K562 (cell line): ENCODE measurements around the gene PPP2R5A. TPM values are rescaled to one million over a fixed set of nuclear protein-coding genes. Genes with fewer than 3 reads are reported as not detected.

ENCODE experiments used
- CBX2 ChIP-seq: fragments of 200-600 bp; sonication (generic); IDR thresholded peaks from one replicate; pipeline ENCODE4 v1.6.1; 2012; ENCODE audit warnings: mild to moderate bottlenecking, low read length, inconsistent platforms; ENCODE audit not compliant: insufficient read depth, poor library complexity, severe bottlenecking
- ELF1 ChIP-seq: fragments of 200-800 bp; sonication (Bioruptor generic); IDR thresholded peaks from 2 replicates; pipeline ENCODE4 v1.6.1; 2016; ENCODE audit warnings: missing genetic modification characterization, missing compliant biosample characterization
- FOXA3 ChIP-seq, 2 experiments: fragments of 450-650 bp in 1 of 2; sonication (generic) in 1 of 2; formaldehyde crosslinking; IDR thresholded peaks in 1 of 2; conservative IDR thresholded peaks in 1 of 2; 2 replicates each; pipeline versions ENCODE4 v1.4.0 to v1.8.0; 2020 to 2022; ENCODE audit warnings: mild to moderate bottlenecking in 2 of 2, missing genetic modification reagents in 1 of 2
- FOXM1 ChIP-seq, 2 experiments: fragments of 450-650 bp in 1 of 2; sonication (generic) in 1 of 2; formaldehyde crosslinking in 1 of 2; IDR thresholded peaks; 2 replicates each; pipeline versions ENCODE4 v1.6.1 to v1.9.0; 2017 to 2022; ENCODE audit warnings: low read depth in 2 of 2, mild to moderate bottlenecking in 2 of 2, missing genetic modification reagents in 1 of 2, moderate library complexity in 1 of 2
- HEY1 ChIP-seq: fragments of 250-450 bp; sonication (Bioruptor Pico); IDR thresholded peaks from 2 replicates; pipeline ENCODE4 v1.5.0; 2020; ENCODE audit warnings: mild to moderate bottlenecking, moderate library complexity, borderline replicate concordance
- NFIC ChIP-seq: fragments of 450-650 bp; IDR thresholded peaks from 2 replicates; pipeline ENCODE4 v1.6.1; 2017; ENCODE audit warnings: mild to moderate bottlenecking, inconsistent platforms
- NRF1 ChIP-seq, 2 experiments: fragments of 450-650 bp; IDR thresholded peaks in 1 of 2; conservative IDR thresholded peaks in 1 of 2; 2 replicates each; pipeline ENCODE4 v1.6.1; 2014; ENCODE audit warnings: mild to moderate bottlenecking in 2 of 2
- SMARCE1 ChIP-seq: fragments of 450-650 bp; IDR thresholded peaks from 2 replicates; pipeline ENCODE4 v1.7.1; 2016; ENCODE audit warnings: mild to moderate bottlenecking
- THRAP3 ChIP-seq: fragments of 450-650 bp; IDR thresholded peaks from 2 replicates; pipeline ENCODE4 v1.6.1; 2016; ENCODE audit warnings: mild to moderate bottlenecking, inconsistent platforms, borderline replicate concordance
- WHSC1 ChIP-seq: IDR thresholded peaks from one replicate; pipeline ENCODE4 v1.6.1; 2012; ENCODE audit warnings: low read length, control low read depth, inconsistent platforms
- ZNF232 ChIP-seq: sonication (generic); formaldehyde crosslinking; IDR thresholded peaks from 2 replicates; pipeline ENCODE4 v1.8.0; 2022; ENCODE audit warnings: mild to moderate bottlenecking, missing genetic modification reagents
- ZNF507 ChIP-seq: conservative IDR thresholded peaks from 2 replicates; pipeline ENCODE4 v1.6.1; 2017; ENCODE audit warnings: missing genetic modification characterization, missing compliant biosample characterization
- ZZZ3 ChIP-seq: fragments of 450-650 bp; IDR thresholded peaks from 2 replicates; pipeline ENCODE4 v1.6.1; 2016; ENCODE audit warnings: antibody characterized with exemption, mild to moderate bottlenecking, moderate library complexity
- polyA plus RNA-seq, 8 experiments: library from polyadenylated mRNA; depleted of rRNA in 4 of 8; stranded (reverse) in 5 of 8; unstranded in 3 of 8; fragments of >200 nt; fragmentation: Nextera tagmentation in 2 of 8; fragmentation: Illumina TruSeq in 1 of 8; extraction: Ambion mirVana in 2 of 8; extraction: Trizol in 1 of 8; gene quantifications; 2 replicates each; pipeline versions ENCODE4 v1.2.1 to v1.2.3, GENCODE V29; 2011 to 2014; ENCODE audit warnings: inconsistent platforms in 1 of 8, missing spikeins in 1 of 8
- total RNA-seq, 7 experiments: library from RNA; depleted of rRNA in 6 of 7; stranded (reverse); fragments of >200 nt in 6 of 7; fragmentation: Illumina TruSeq in 2 of 7; extraction: Trizol in 2 of 7; gene quantifications; 2 replicates each; pipeline versions ENCODE4 v1.2.1 to v1.2.3, GENCODE V29; 2011 to 2021; ENCODE audit warnings: low replicate concordance in 1 of 7
- TF ChIP-seq, protein P1 (sequence below): fragments of 200-400 bp; formaldehyde crosslinking; IDR thresholded peaks from 2 replicates; pipeline ENCODE4 v1.6.1; 2017; ENCODE audit warnings: mild to moderate bottlenecking, low read depth, low read length, moderate library complexity
- TF ChIP-seq, protein P2 (sequence below): fragments of 250-450 bp; sonication (Bioruptor Pico); IDR thresholded peaks from 2 replicates; pipeline ENCODE4 v1.4.0; 2020; ENCODE audit warnings: borderline replicate concordance
- TF ChIP-seq, protein P3 (sequence below): sonication (generic); formaldehyde crosslinking; IDR thresholded peaks from 2 replicates; pipeline ENCODE4 v1.8.1; 2023; ENCODE audit warnings: mild to moderate bottlenecking, missing genetic modification reagents, moderate library complexity
- TF ChIP-seq, protein P4 (sequence below), 2 experiments: fragments of 200-800 bp in 1 of 2; sonication (Bioruptor generic) in 1 of 2; sonication (generic) in 1 of 2; formaldehyde crosslinking in 1 of 2; IDR thresholded peaks in 1 of 2; conservative IDR thresholded peaks in 1 of 2; 2 replicates each; pipeline versions ENCODE4 v1.5.0 to v1.6.1; 2016 to 2020; ENCODE audit warnings: missing compliant biosample characterization in 1 of 2, missing genetic modification characterization in 1 of 2, missing genetic modification reagents in 1 of 2
- TF ChIP-seq, protein P5 (sequence below): sonication (generic); formaldehyde crosslinking; IDR thresholded peaks from 2 replicates; pipeline ENCODE4 v1.8.1; 2023; ENCODE audit warnings: mild to moderate bottlenecking, missing genetic modification reagents

The PPP2R5A gene
- total and polyA plus RNA-seq, 9 of the 15 experiments (the other 6 are each of a cell fraction or from before 2014, with no cell fraction given), result 26.9 to 106 (median 64.3) TPM

DNA sequence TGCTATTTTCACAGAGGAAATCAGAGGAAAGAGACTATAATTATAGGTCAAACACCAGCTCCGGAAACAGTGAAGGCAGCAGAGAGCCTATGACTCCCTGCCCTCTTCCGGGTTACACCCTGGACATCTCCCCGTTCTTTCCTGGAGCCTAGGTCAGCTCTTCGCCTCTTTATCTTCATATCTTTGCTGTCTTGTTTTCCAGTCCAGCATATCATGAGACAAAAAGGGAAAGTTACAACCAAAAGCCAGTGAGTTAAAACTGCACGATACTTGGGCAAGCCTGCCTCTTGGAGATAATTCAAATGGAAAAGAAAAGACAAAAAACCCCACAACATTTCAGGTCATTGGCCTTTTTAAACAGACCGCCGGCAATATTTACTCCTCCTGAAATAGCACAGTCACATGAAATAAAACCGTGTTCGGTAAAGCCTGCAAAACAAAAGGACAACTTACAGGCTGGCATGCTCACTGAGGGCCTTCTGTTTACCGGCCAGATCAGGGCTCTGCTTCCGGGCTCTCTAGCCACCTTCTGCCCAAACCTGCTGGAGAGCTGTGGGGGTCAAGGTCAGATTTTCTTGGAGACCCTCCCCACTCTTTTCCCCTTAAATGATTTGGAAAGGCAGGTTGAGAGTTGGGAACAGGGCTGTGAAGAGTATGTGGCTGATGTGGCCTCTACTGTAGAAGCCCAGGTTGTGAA lies 42.8 kb upstream of the PPP2R5A start (continued):
- TF ChIP-seq, protein P1, sequence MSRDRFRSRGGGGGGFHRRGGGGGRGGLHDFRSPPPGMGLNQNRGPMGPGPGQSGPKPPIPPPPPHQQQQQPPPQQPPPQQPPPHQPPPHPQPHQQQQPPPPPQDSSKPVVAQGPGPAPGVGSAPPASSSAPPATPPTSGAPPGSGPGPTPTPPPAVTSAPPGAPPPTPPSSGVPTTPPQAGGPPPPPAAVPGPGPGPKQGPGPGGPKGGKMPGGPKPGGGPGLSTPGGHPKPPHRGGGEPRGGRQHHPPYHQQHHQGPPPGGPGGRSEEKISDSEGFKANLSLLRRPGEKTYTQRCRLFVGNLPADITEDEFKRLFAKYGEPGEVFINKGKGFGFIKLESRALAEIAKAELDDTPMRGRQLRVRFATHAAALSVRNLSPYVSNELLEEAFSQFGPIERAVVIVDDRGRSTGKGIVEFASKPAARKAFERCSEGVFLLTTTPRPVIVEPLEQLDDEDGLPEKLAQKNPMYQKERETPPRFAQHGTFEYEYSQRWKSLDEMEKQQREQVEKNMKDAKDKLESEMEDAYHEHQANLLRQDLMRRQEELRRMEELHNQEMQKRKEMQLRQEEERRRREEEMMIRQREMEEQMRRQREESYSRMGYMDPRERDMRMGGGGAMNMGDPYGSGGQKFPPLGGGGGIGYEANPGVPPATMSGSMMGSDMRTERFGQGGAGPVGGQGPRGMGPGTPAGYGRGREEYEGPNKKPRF, result no peak
- TF ChIP-seq SMARCE1, result peak; percentile 68
- TF ChIP-seq HEY1 (CRISPR knock-in tag), result 0 out of 2 replicates have a peak, but pooled peaks have one; percentile 5
- TF ChIP-seq ZZZ3, result no peak
- TF ChIP-seq NRF1 (conservative IDR thresholded peaks at IDR 0.05 in 1 of 2, IDR thresholded peaks at IDR 0.05 in 1 of 2), result peak; percentile 43 to 48; a peak in 1 of 4 replicates
- no peak; the same call in 1 of the 2 replicates for TF ChIP-seq THRAP3
- TF ChIP-seq ZNF507 (tag), result no peak
- TF ChIP-seq CBX2, result no peak
- TF ChIP-seq FOXA3 (CRISPR knock-in tag; conservative IDR thresholded peaks at IDR 0.05 in 1 of 2, IDR thresholded peaks at IDR 0.05 in 1 of 2), result peak; percentile 71 to 76; a peak in 3 of 4 replicates
- TF ChIP-seq, protein P2, sequence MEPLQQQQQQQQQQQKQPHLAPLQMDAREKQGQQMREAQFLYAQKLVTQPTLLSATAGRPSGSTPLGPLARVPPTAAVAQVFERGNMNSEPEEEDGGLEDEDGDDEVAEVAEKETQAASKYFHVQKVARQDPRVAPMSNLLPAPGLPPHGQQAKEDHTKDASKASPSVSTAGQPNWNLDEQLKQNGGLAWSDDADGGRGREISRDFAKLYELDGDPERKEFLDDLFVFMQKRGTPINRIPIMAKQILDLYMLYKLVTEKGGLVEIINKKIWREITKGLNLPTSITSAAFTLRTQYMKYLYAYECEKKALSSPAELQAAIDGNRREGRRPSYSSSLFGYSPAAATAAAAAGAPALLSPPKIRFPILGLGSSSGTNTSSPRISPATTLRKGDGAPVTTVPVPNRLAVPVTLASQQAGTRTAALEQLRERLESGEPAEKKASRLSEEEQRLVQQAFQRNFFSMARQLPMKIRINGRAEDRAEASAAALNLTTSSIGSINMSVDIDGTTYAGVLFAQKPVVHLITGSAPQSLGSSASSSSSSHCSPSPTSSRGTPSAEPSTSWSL (CRISPR knock-in tag), result 0 out of 2 replicates have a peak, but pooled peaks have one; percentile 19
- TF ChIP-seq FOXM1 (IDR thresholded peaks at IDR 0.05; ENCODE audit: low read depth), result peak; percentile 52
- TF ChIP-seq FOXM1 (CRISPR knock-in tag; IDR thresholded peaks at IDR 0.05; ENCODE audit: low read depth), result no peak
- no peak for TF ChIP-seq ZNF232 (CRISPR knock-in tag)
- TF ChIP-seq, protein P3, sequence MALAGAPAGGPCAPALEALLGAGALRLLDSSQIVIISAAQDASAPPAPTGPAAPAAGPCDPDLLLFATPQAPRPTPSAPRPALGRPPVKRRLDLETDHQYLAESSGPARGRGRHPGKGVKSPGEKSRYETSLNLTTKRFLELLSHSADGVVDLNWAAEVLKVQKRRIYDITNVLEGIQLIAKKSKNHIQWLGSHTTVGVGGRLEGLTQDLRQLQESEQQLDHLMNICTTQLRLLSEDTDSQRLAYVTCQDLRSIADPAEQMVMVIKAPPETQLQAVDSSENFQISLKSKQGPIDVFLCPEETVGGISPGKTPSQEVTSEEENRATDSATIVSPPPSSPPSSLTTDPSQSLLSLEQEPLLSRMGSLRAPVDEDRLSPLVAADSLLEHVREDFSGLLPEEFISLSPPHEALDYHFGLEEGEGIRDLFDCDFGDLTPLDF (CRISPR knock-in tag), result peak; percentile 58; the same call in 1 of the 2 replicates
- TF ChIP-seq WHSC1, result peak; percentile 40
- TF ChIP-seq NFIC, result no peak
- TF ChIP-seq, protein P4, sequence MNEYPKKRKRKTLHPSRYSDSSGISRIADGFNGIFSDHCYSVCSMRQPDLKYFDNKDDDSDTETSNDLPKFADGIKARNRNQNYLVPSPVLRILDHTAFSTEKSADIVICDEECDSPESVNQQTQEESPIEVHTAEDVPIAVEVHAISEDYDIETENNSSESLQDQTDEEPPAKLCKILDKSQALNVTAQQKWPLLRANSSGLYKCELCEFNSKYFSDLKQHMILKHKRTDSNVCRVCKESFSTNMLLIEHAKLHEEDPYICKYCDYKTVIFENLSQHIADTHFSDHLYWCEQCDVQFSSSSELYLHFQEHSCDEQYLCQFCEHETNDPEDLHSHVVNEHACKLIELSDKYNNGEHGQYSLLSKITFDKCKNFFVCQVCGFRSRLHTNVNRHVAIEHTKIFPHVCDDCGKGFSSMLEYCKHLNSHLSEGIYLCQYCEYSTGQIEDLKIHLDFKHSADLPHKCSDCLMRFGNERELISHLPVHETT (CRISPR knock-in tag; conservative IDR thresholded peaks at IDR 0.05 in 1 of 2, IDR thresholded peaks at IDR 0.05 in 1 of 2), result peak in 1 of 2 experiments; percentile 84; a peak in 2 of 4 replicates
- TF ChIP-seq, protein P5, sequence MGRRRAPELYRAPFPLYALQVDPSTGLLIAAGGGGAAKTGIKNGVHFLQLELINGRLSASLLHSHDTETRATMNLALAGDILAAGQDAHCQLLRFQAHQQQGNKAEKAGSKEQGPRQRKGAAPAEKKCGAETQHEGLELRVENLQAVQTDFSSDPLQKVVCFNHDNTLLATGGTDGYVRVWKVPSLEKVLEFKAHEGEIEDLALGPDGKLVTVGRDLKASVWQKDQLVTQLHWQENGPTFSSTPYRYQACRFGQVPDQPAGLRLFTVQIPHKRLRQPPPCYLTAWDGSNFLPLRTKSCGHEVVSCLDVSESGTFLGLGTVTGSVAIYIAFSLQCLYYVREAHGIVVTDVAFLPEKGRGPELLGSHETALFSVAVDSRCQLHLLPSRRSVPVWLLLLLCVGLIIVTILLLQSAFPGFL, result 0 out of 2 replicates have a peak, but pooled peaks have one; percentile 53
- peak; percentile 97 for TF ChIP-seq ELF1 (tag)
